HepG2 (cell line): ENCODE measurements around the gene TGIF1. TPM values are rescaled to one million over a fixed set of nuclear protein-coding genes. Genes with fewer than 3 reads are reported as not detected.
A peak's percentile ranks its signal among the peaks of the same experiment; 100 is the strongest.

Experiments
- CAMTA2 ChIP-seq: sonication (generic); formaldehyde crosslinking; IDR thresholded peaks from 2 replicates; pipeline ENCODE4 v1.4.0; 2020; ENCODE audit warnings: mild to moderate bottlenecking, missing genetic modification reagents, borderline replicate concordance
- EP300 ChIP-seq, 3 experiments: sonication (generic) in 1 of 3; formaldehyde crosslinking in 1 of 3; IDR thresholded peaks; 2 replicates each; pipeline versions ENCODE4 v1.5.1 to v1.6.1; 2011 to 2020; ENCODE audit warnings: low read depth in 2 of 3, low read length in 2 of 3, borderline replicate concordance in 1 of 3, improper control_type of control experiment in 1 of 3, mild to moderate bottlenecking in 1 of 3, missing genetic modification reagents in 1 of 3, moderate library complexity in 1 of 3
- HNRNPH1 ChIP-seq: fragments of 200-400 bp; formaldehyde crosslinking; optimal IDR thresholded peaks from 2 replicates; pipeline ENCODE3; 2017; ENCODE audit warnings: mild to moderate bottlenecking, low read depth, low read length
- NFKBIZ ChIP-seq: IDR thresholded peaks from 2 replicates; pipeline ENCODE4 v1.6.1; 2018; ENCODE audit warnings: missing genetic modification reagents, missing compliant biosample characterization
- RAD51 ChIP-seq: fragments of 450-650 bp; IDR thresholded peaks from 2 replicates; pipeline ENCODE4 v1.6.1; 2016; ENCODE audit warnings: borderline replicate concordance
- RFXANK ChIP-seq: IDR thresholded peaks from 2 replicates; pipeline ENCODE4 v1.6.1; 2016
- SIN3B ChIP-seq: fragments of 150-350 bp; IDR thresholded peaks from 2 replicates; pipeline ENCODE4 v1.6.1; 2014; ENCODE audit warnings: low read length
- SKI ChIP-seq: fragments of 450-650 bp; IDR thresholded peaks from one replicate; pipeline ENCODE4 v1.6.1; 2018; ENCODE audit warnings: mild to moderate bottlenecking; ENCODE audit not compliant: partially characterized antibody
- STAT5B ChIP-seq: sonication (generic); formaldehyde crosslinking; IDR thresholded peaks from 2 replicates; pipeline ENCODE4 v1.4.0; 2020; ENCODE audit warnings: missing genetic modification reagents
- TBX2 ChIP-seq: sonication (generic); formaldehyde crosslinking; IDR thresholded peaks from 2 replicates; pipeline ENCODE4 v1.5.0; 2020; ENCODE audit warnings: missing genetic modification reagents, mild to moderate bottlenecking, borderline replicate concordance
- TEAD3 ChIP-seq: optimal IDR thresholded peaks from 2 replicates; pipeline ENCODE3; 2016; ENCODE audit warnings: borderline replicate concordance
- TOE1 ChIP-seq: sonication (generic); formaldehyde crosslinking; IDR thresholded peaks from 2 replicates; pipeline ENCODE4 v1.4.0; 2020; ENCODE audit warnings: mild to moderate bottlenecking, missing genetic modification reagents
- ZFP1 ChIP-seq: IDR thresholded peaks from 2 replicates; pipeline ENCODE4 v1.6.1; 2016
- ZKSCAN5 ChIP-seq: sonication (generic); formaldehyde crosslinking; IDR thresholded peaks from 2 replicates; pipeline ENCODE4 v1.5.1; 2020; ENCODE audit warnings: mild to moderate bottlenecking, missing genetic modification reagents
- ZNF546 ChIP-seq: sonication (generic); formaldehyde crosslinking; conservative IDR thresholded peaks from 2 replicates; pipeline ENCODE4 v1.8.1; 2023; ENCODE audit warnings: mild to moderate bottlenecking, missing genetic modification reagents
- ZNF567 ChIP-seq: sonication (generic); formaldehyde crosslinking; IDR thresholded peaks from 2 replicates; pipeline ENCODE4 v1.8.1; 2023; ENCODE audit warnings: mild to moderate bottlenecking, missing genetic modification reagents, borderline replicate concordance
- ZNF782 ChIP-seq: sonication (generic); formaldehyde crosslinking; IDR thresholded peaks from 2 replicates; pipeline ENCODE4 v1.4.0; 2020; ENCODE audit warnings: missing genetic modification reagents, mild to moderate bottlenecking, borderline replicate concordance
- ZNF816 ChIP-seq: sonication (generic); formaldehyde crosslinking; IDR thresholded peaks from 2 replicates; pipeline ENCODE4 v1.8.0; 2022; ENCODE audit warnings: missing genetic modification reagents, mild to moderate bottlenecking, borderline replicate concordance
- polyA plus RNA-seq, 8 experiments: library from polyadenylated mRNA; depleted of rRNA in 3 of 8; stranded (reverse) in 7 of 8; unstranded in 1 of 8; fragments of >200 nt; fragmentation: Illumina TruSeq in 4 of 8; extraction: Trizol in 4 of 8; gene quantifications; 2 replicates each; pipeline versions ENCODE4 v1.2.1 to v1.2.3, GENCODE V29; 2011 to 2016; ENCODE audit warnings: low read depth in 4 of 8, missing spikeins in 1 of 8, mixed read lengths in 1 of 8; ENCODE audit not compliant: insufficient read depth in 1 of 8
- total RNA-seq, 5 experiments: library from RNA; depleted of rRNA; stranded (reverse); fragments of >200 nt; fragmentation: Illumina TruSeq; extraction: Trizol; gene quantifications; 2 replicates each; pipeline ENCODE4 v1.2.3, GENCODE V29; 2016; ENCODE audit warnings: low read depth in 1 of 5
- TF ChIP-seq, protein P1 (sequence below): IDR thresholded peaks from 2 replicates; pipeline ENCODE4 v1.6.1; 2016
- TF ChIP-seq, protein P2 (sequence below): sonication (generic); formaldehyde crosslinking; IDR thresholded peaks from 2 replicates; pipeline ENCODE4 v1.4.0; 2020; ENCODE audit warnings: missing genetic modification reagents
- TF ChIP-seq, protein P3 (sequence below): sonication (generic); formaldehyde crosslinking; IDR thresholded peaks from 2 replicates; pipeline ENCODE4 v1.4.0; 2020; ENCODE audit warnings: missing genetic modification reagents
- TF ChIP-seq, protein P4 (sequence below): sonication (generic); formaldehyde crosslinking; IDR thresholded peaks from 2 replicates; pipeline ENCODE4 v1.9.0; 2021; ENCODE audit warnings: missing genetic modification reagents, mild to moderate bottlenecking, borderline replicate concordance

Gene TGIF1
- total and polyA plus RNA-seq, 2 of the 13 experiments (the other 11 are each of a cell fraction or from before 2014, with no cell fraction given) = 50.0 to 76.1 TPM

DNA sequence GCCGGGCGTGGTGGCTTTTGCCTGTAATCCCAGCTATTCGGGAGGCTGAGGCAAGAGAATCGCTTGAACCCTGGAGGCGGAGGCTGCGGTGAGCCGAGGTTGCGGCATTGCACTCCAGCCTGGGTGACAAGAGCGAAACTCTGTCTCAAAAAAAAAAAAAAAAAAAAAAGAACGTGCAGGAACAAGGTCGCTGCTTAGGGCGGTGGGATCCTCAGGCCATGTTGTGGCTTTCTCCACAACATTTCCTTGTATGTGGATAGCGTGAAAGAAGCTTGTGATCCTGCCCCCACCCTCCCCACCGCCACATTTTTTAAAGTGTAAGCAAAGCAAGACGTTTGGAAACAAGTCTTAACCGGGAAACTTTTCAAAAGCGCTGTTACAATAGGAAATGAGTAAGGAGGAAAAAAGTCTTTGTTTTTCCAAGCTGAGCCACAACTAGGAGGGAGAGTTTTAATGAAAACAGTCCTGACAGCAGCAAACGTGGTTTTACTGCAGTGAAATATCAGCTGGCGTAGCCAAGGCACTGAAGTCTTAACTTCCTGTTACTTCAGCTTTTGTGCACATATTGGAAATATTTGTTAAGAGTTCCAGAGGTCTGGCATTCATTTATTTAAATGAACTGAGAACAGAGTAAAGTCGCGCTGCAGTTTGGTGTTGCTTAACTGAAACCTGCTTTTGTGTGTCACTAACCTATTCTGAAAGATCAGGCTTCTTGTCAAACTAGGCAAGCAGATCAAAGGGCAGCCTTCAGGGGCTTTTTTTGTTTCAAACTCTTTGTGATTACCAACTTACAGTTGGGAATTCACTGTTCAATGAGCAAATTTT lies 3.8 kb downstream of the TGIF1 start (continued):
- TF ChIP-seq, protein P1, sequence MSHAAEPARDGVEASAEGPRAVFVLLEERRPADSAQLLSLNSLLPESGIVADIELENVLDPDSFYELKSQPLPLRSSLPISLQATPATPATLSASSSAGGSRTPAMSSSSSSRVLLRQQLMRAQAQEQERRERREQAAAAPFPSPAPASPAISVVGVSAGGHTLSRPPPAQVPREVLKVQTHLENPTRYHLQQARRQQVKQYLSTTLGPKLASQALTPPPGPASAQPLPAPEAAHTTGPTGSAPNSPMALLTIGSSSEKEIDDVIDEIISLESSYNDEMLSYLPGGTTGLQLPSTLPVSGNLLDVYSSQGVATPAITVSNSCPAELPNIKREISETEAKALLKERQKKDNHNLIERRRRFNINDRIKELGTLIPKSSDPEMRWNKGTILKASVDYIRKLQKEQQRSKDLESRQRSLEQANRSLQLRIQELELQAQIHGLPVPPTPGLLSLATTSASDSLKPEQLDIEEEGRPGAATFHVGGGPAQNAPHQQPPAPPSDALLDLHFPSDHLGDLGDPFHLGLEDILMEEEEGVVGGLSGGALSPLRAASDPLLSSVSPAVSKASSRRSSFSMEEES (CRISPR knock-in tag) = peak; percentile 12; the same call in 1 of the 2 replicates
- no peak for TF ChIP-seq CAMTA2 (CRISPR knock-in tag)
- TF ChIP-seq STAT5B (CRISPR knock-in tag) = no peak
- TF ChIP-seq TBX2 = peak; percentile 59; the same call in 1 of the 2 replicates
- TF ChIP-seq ZFP1 (CRISPR knock-in tag) = no peak
- no peak for TF ChIP-seq TOE1
- TF ChIP-seq, protein P2, sequence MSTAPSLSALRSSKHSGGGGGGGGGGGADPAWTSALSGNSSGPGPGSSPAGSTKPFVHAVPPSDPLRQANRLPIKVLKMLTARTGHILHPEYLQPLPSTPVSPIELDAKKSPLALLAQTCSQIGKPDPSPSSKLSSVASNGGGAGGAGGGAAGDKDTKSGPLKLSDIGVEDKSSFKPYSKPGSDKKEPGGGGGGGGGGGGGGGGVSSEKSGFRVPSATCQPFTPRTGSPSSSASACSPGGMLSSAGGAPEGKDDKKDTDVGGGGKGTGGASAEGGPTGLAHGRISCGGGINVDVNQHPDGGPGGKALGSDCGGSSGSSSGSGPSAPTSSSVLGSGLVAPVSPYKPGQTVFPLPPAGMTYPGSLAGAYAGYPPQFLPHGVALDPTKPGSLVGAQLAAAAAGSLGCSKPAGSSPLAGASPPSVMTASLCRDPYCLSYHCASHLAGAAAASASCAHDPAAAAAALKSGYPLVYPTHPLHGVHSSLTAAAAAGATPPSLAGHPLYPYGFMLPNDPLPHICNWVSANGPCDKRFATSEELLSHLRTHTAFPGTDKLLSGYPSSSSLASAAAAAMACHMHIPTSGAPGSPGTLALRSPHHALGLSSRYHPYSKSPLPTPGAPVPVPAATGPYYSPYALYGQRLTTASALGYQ (CRISPR knock-in tag) = no peak; the same call in 1 of the 2 replicates
- no peak for TF ChIP-seq NFKBIZ (CRISPR knock-in tag)
- 0 out of 2 replicates have a peak, but pooled peaks have one; percentile 44 for TF ChIP-seq ZNF816 (CRISPR knock-in tag)
- no peak for TF ChIP-seq HNRNPH1
- TF ChIP-seq EP300 (IDR thresholded peaks at IDR 0.05; ENCODE audit: low read depth in 2 of 2, low read length in 2 of 2) = peak in 1 of 2 experiments; percentile 49; a peak in 1 of 4 replicates
- TF ChIP-seq EP300 (CRISPR knock-in tag; IDR thresholded peaks at IDR 0.05; ENCODE audit: borderline replicate concordance) = no peak
- TF ChIP-seq SIN3B = no peak; the same call in 1 of the 2 replicates
- TF ChIP-seq, protein P3, sequence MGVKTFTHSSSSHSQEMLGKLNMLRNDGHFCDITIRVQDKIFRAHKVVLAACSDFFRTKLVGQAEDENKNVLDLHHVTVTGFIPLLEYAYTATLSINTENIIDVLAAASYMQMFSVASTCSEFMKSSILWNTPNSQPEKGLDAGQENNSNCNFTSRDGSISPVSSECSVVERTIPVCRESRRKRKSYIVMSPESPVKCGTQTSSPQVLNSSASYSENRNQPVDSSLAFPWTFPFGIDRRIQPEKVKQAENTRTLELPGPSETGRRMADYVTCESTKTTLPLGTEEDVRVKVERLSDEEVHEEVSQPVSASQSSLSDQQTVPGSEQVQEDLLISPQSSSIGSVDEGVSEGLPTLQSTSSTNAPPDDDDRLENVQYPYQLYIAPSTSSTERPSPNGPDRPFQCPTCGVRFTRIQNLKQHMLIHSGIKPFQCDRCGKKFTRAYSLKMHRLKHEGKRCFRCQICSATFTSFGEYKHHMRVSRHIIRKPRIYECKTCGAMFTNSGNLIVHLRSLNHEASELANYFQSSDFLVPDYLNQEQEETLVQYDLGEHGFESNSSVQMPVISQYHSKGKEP (CRISPR knock-in tag) = no peak
- TF ChIP-seq TEAD3 (CRISPR knock-in tag) = peak; percentile 38
- peak; percentile 23 for TF ChIP-seq SKI
- no peak for TF ChIP-seq ZNF567 (CRISPR knock-in tag)
- TF ChIP-seq ZNF546 (CRISPR knock-in tag) = no peak
- no peak for TF ChIP-seq ZKSCAN5 (CRISPR knock-in tag)
- TF ChIP-seq, protein P4, sequence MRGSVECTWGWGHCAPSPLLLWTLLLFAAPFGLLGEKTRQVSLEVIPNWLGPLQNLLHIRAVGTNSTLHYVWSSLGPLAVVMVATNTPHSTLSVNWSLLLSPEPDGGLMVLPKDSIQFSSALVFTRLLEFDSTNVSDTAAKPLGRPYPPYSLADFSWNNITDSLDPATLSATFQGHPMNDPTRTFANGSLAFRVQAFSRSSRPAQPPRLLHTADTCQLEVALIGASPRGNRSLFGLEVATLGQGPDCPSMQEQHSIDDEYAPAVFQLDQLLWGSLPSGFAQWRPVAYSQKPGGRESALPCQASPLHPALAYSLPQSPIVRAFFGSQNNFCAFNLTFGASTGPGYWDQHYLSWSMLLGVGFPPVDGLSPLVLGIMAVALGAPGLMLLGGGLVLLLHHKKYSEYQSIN (CRISPR knock-in tag) = no peak
- no peak for TF ChIP-seq RAD51
- no peak; the same call in 1 of the 2 replicates for TF ChIP-seq ZNF782 (CRISPR knock-in tag)
- no peak for TF ChIP-seq RFXANK (CRISPR knock-in tag)
